Mucosa of descending colon (tissue), 3 donors: ENCODE results near the gene OR6C2. TPM values are rescaled to one million over a fixed set of nuclear protein-coding genes. Genes with fewer than 3 reads are reported as not detected.
"Not testable (repeated sequence)": the region's sequence is repeated elsewhere in the genome, so short reads cannot be mapped to it uniquely, and the experiment has no call there.

Experiments
- ATAC-seq: fragments of 200-7000 bp; cut with Tn5 transposase; one replicate; pipeline ENCODE4 v1.9.1; 2020; ENCODE audit warnings: mild to moderate bottlenecking, moderate library complexity
- DNase-seq, 3 donors: peaks; one replicate each; pipeline ENCODE4 v3.0.0-alpha.2; 2020
- H3K36me3 ChIP-seq: fragments of 200-600 bp; one replicate; pipeline ENCODE4 v1.8.0; 2021; ENCODE audit warnings: low read depth, mild to moderate bottlenecking
- H3K4me1 ChIP-seq: fragments of 200-600 bp; one replicate; pipeline ENCODE4 v1.8.0; 2021; ENCODE audit warnings: low read depth, mild to moderate bottlenecking
- H3K4me3 ChIP-seq: fragments of 200-600 bp; one replicate; pipeline ENCODE4 v1.8.0; 2021; ENCODE audit warnings: mild to moderate bottlenecking
- H3K9me3 ChIP-seq: fragments of 200-600 bp; one replicate; pipeline ENCODE4 v1.8.0; 2021; ENCODE audit warnings: mild to moderate bottlenecking
- CTCF ChIP-seq: fragments of 200-600 bp; IDR thresholded peaks from one replicate; pipeline ENCODE4 v1.8.0; 2022; ENCODE audit warnings: antibody characterized with exemption, mild to moderate bottlenecking
- intact Hi-C, 2 donors: fragments of 100-400 bp; cut with DNase I in 1 of 2; cut with micrococcal nuclease in 1 of 2; formaldehyde crosslinking; loops; one replicate each; pipeline versions ENCODE4 v1.11.0 to v1.11.1; 2022; cut with DNase I, micrococcal nuclease
- long read RNA-seq, 2 donors: library from polyadenylated mRNA; unstranded; transcript quantifications; one replicate each; pipeline ENCODE4 v2.0.0, GENCODE V29; 2019 to 2021
- total RNA-seq, 3 donors: library from RNA; stranded (reverse); fragmentation: NEBNext Ultra II Directional in 2 of 3; extraction: Animal tissue kit (Norgen Biotek cat#: 25700) in 2 of 3; gene quantifications; one replicate each; pipeline versions ENCODE4 v1.2.1 to v1.2.4, GENCODE V29; 2021 to 2023
- donor health status: DM: no; HTN: no; CAD: no; lungs with moderate emphysema.
- donor health status: DM: no; HTN: no; CAD: no.
- donor health status: DM: no; HTN: yes; CAD: no.

OR6C2 gene
- total RNA-seq, result not detected
- long read RNA-seq, donor 1, result 0 reads
- long read RNA-seq, donor 2, result 0 reads

- no peak within 1 kb of the TSS for H3K4me3 ChIP-seq
- H3K4me1 ChIP-seq, result no peaks in the 10 kb centered on the region
- H3K36me3 ChIP-seq, result no peaks in the 10 kb centered on the region
- no peak for ATAC-seq
- no peak for TF ChIP-seq CTCF
- peaks cover 6% of the 10 kb centered on the region for H3K9me3 ChIP-seq
- DNase-seq, result no peak
- intact Hi-C loops, result no loop called here
Measured at GRCh38 chr12:55443776-55444175, at the start of gene OR6C2. Gene OR6C2 (plus strand): TSS chr12:55444076. CDS start chr12:55452214, 8,138 bp downstream.

- no peak for DNase-seq
- no peak overlapping the region for H3K4me3 ChIP-seq
- TF ChIP-seq CTCF, result no peak
- intact Hi-C loops, result no loop called here
- no peaks in the 10 kb centered on the region for H3K36me3 ChIP-seq
- H3K9me3 ChIP-seq, result no peaks in the 10 kb centered on the region
- H3K4me1 ChIP-seq, result no peaks in the 10 kb centered on the region
- ATAC-seq, result no peak
Measured at GRCh38 chr12:55396326-55396725, 47.5 kb upstream of the OR6C2 start.

- Histone ChIP-seq H3K4me3 (no peak within 1 kb of the TSS), H3K4me1 (no peaks in the 10 kb centered on the region), H3K9me3 (no peaks in the 10 kb centered on the region), H3K36me3 (no peaks in the 10 kb centered on the region)
- intact Hi-C loops, result no loop called here
- ATAC-seq (no peak), DNase-seq (no peak)
- TF ChIP-seq CTCF, result no peak
Measured at GRCh38 chr12:55400229-55400628, 43.6 kb upstream of the OR6C2 start, which contains the start of gene OR6C65. Gene OR6C65 (plus strand): TSS chr12:55400529. CDS start chr12:55400529, 0 bp downstream.

GRCh38 chr12:55407866-55408265, 36.0 kb upstream of the OR6C2 start:
- no peak for ATAC-seq
- no peak overlapping the region for H3K4me3 ChIP-seq
- no peaks in the 10 kb centered on the region for H3K9me3 ChIP-seq
- H3K36me3 ChIP-seq, result no peaks in the 10 kb centered on the region
- intact Hi-C loops, result no loop called here
- DNase-seq, result no peak
- H3K4me1 ChIP-seq, result no peaks in the 10 kb centered on the region
- no peak for TF ChIP-seq CTCF

- ATAC-seq, intact Hi-C loops, H3K4me3 ChIP-seq, H3K4me1 ChIP-seq, H3K36me3 ChIP-seq, DNase-seq, H3K9me3 ChIP-seq: not testable (repeated sequence)
Measured at GRCh38 chr12:55409133-55409532, 34.7 kb upstream of the OR6C2 start.

GRCh38 chr12:55412138-55412537, 31.7 kb upstream of the OR6C2 start:
- ATAC-seq, intact Hi-C loops, H3K36me3 ChIP-seq, H3K9me3 ChIP-seq, H3K4me3 ChIP-seq, H3K4me1 ChIP-seq, DNase-seq: not testable (repeated sequence)

GRCh38 chr12:55413498-55414388, 30.1 kb upstream of the OR6C2 start:
- ATAC-seq (peak; percentile 81), DNase-seq (peak in 2 of 3 donors; percentile 10 to 21)
- H3K9me3 ChIP-seq, intact Hi-C loops, H3K4me1 ChIP-seq, H3K36me3 ChIP-seq, H3K4me3 ChIP-seq: not testable (repeated sequence)

- H3K9me3 ChIP-seq, intact Hi-C loops, H3K36me3 ChIP-seq, H3K4me1 ChIP-seq, H3K4me3 ChIP-seq: not testable (repeated sequence)
- DNase-seq, result peak in 2 of 3 donors; percentile 17 to 19
- peak; percentile 36 for ATAC-seq
Measured at GRCh38 chr12:55414396-55414823, 29.5 kb upstream of the OR6C2 start.

- H3K4me3 ChIP-seq, H3K36me3 ChIP-seq: not testable (repeated sequence)
- peak; percentile 67 for ATAC-seq
Measured at GRCh38 chr12:55414889-55415288, 29.0 kb upstream of the OR6C2 start.

More at GRCh38 chr12:55414889-55415288, 29.0 kb upstream of the OR6C2 start:
- intact Hi-C loops, H3K4me1 ChIP-seq, H3K9me3 ChIP-seq: not testable (repeated sequence)
- DNase-seq, result peak in 1 of 3 donors; percentile 21
